ENCODE data around the gene IL1RAPL1.

DNA sequence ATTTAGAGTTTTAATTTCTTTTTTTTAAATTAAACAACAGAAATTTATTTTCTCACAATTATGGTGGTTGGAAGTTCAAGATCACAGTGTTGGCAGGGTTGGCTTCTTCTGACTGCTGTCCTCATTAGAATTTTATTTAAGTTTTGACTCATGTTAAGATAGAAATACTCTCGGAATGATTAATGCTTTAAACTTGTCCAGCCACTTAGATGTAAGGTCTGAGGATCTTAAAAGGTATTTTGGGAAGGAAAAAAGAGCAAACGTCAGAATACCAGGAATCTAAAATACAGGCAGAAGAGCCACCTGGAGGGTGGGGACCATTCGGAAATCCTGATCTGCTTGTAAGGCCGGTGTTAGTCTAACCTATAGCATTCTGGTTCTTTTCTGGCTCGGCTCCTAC is 1205.1 kb downstream of the IL1RAPL1 start:
- TF ChIP-seq, protein P1, sequence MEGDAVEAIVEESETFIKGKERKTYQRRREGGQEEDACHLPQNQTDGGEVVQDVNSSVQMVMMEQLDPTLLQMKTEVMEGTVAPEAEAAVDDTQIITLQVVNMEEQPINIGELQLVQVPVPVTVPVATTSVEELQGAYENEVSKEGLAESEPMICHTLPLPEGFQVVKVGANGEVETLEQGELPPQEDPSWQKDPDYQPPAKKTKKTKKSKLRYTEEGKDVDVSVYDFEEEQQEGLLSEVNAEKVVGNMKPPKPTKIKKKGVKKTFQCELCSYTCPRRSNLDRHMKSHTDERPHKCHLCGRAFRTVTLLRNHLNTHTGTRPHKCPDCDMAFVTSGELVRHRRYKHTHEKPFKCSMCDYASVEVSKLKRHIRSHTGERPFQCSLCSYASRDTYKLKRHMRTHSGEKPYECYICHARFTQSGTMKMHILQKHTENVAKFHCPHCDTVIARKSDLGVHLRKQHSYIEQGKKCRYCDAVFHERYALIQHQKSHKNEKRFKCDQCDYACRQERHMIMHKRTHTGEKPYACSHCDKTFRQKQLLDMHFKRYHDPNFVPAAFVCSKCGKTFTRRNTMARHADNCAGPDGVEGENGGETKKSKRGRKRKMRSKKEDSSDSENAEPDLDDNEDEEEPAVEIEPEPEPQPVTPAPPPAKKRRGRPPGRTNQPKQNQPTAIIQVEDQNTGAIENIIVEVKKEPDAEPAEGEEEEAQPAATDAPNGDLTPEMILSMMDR (IDR thresholded peaks at IDR 0.05): no peak
- TF ChIP-seq EP300 (IDR thresholded peaks at IDR 0.05): no peak
- no peak for TF ChIP-seq CHD4 (IDR thresholded peaks at IDR 0.05; ENCODE audit: borderline replicate concordance)
- TF ChIP-seq POLR2A (IDR thresholded peaks at IDR 0.05; ENCODE audit: low read length): no peak
- no peak for TF ChIP-seq POLR2AphosphoS2 (conservative IDR thresholded peaks at IDR 0.05; ENCODE audit: low read length)
- TF ChIP-seq, protein P2, sequence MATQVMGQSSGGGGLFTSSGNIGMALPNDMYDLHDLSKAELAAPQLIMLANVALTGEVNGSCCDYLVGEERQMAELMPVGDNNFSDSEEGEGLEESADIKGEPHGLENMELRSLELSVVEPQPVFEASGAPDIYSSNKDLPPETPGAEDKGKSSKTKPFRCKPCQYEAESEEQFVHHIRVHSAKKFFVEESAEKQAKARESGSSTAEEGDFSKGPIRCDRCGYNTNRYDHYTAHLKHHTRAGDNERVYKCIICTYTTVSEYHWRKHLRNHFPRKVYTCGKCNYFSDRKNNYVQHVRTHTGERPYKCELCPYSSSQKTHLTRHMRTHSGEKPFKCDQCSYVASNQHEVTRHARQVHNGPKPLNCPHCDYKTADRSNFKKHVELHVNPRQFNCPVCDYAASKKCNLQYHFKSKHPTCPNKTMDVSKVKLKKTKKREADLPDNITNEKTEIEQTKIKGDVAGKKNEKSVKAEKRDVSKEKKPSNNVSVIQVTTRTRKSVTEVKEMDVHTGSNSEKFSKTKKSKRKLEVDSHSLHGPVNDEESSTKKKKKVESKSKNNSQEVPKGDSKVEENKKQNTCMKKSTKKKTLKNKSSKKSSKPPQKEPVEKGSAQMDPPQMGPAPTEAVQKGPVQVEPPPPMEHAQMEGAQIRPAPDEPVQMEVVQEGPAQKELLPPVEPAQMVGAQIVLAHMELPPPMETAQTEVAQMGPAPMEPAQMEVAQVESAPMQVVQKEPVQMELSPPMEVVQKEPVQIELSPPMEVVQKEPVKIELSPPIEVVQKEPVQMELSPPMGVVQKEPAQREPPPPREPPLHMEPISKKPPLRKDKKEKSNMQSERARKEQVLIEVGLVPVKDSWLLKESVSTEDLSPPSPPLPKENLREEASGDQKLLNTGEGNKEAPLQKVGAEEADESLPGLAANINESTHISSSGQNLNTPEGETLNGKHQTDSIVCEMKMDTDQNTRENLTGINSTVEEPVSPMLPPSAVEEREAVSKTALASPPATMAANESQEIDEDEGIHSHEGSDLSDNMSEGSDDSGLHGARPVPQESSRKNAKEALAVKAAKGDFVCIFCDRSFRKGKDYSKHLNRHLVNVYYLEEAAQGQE (IDR thresholded peaks at IDR 0.05): no peak
- TF ChIP-seq KDM1A (IDR thresholded peaks at IDR 0.05; ENCODE audit: low read depth): no peak
- TF ChIP-seq MYC (IDR thresholded peaks at IDR 0.05; ENCODE audit: borderline replicate concordance, low read length): no peak
- no peak for TF ChIP-seq NFE2L2 (conservative IDR thresholded peaks at IDR 0.05; ENCODE audit: low read length)
- TF ChIP-seq, protein P3, sequence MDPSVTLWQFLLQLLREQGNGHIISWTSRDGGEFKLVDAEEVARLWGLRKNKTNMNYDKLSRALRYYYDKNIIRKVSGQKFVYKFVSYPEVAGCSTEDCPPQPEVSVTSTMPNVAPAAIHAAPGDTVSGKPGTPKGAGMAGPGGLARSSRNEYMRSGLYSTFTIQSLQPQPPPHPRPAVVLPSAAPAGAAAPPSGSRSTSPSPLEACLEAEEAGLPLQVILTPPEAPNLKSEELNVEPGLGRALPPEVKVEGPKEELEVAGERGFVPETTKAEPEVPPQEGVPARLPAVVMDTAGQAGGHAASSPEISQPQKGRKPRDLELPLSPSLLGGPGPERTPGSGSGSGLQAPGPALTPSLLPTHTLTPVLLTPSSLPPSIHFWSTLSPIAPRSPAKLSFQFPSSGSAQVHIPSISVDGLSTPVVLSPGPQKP (IDR thresholded peaks at IDR 0.05; ENCODE audit: low read depth, low read length): no peak
- no peak for TF ChIP-seq RFX5 (IDR thresholded peaks at IDR 0.05)
- TF ChIP-seq RAD21 (conservative IDR thresholded peaks at IDR 0.05 in 1 of 2, IDR thresholded peaks at IDR 0.05 in 1 of 2): no peak
